Liver (tissue), 9 donors: ENCODE measurements around the gene ACACA. TPM values are rescaled to one million over a fixed set of nuclear protein-coding genes. Genes with fewer than 3 reads are reported as not detected.

Source experiments
- DNase-seq: peaks from one replicate; pipeline ENCODE4 v3.0.0-alpha.2; 2017; ENCODE audit warnings: low spot score
- H3K27ac ChIP-seq, 2 donors: one replicate each; pipeline ENCODE4 v1.7.0; 2013; ENCODE audit warnings: inconsistent platforms in 2 of 2, low read length in 2 of 2, control low read depth in 1 of 2, low read depth in 1 of 2, mild to moderate bottlenecking in 1 of 2
- H3K27me3 ChIP-seq, 4 donors: one replicate each; pipeline versions ENCODE4 v1.6.1 to v1.7.0; 2013; ENCODE audit warnings: low read length in 3 of 4, inconsistent platforms in 1 of 4, mild to moderate bottlenecking in 1 of 4, moderate library complexity in 1 of 4; ENCODE audit not compliant: control insufficient read depth in 4 of 4, insufficient read depth in 4 of 4
- H3K36me3 ChIP-seq, 4 donors: one replicate each; pipeline versions ENCODE4 v1.6.1 to v1.7.0; 2013; ENCODE audit warnings: low read length in 3 of 4, mild to moderate bottlenecking in 3 of 4, low read depth in 1 of 4, moderate library complexity in 1 of 4; ENCODE audit not compliant: control insufficient read depth in 4 of 4, insufficient read depth in 3 of 4
- H3K4me1 ChIP-seq, 4 donors: one replicate each; pipeline versions ENCODE4 v1.6.1 to v1.7.0; 2013; ENCODE audit warnings: low read length in 3 of 4, mild to moderate bottlenecking in 3 of 4, moderate library complexity in 1 of 4; ENCODE audit not compliant: control insufficient read depth in 4 of 4, insufficient read depth in 4 of 4
- H3K4me3 ChIP-seq, 3 donors: one replicate each; pipeline versions ENCODE4 v1.6.1 to v1.7.0; 2013; ENCODE audit warnings: low read length in 3 of 3, control low read depth in 1 of 3, low read depth in 1 of 3, mild to moderate bottlenecking in 1 of 3
- H3K9ac ChIP-seq, 2 donors: one replicate each; pipeline ENCODE4 v1.7.0; 2013; ENCODE audit warnings: low read length in 2 of 2, mild to moderate bottlenecking in 2 of 2, moderate library complexity in 2 of 2, control low read depth in 1 of 2, low read depth in 1 of 2
- H3K9me3 ChIP-seq, 4 donors: one replicate each; pipeline versions ENCODE4 v1.6.1 to v1.7.0; 2013; ENCODE audit warnings: low read length in 3 of 4; ENCODE audit not compliant: control insufficient read depth in 4 of 4
- ATF3 ChIP-seq: IDR thresholded peaks from 2 replicates; pipeline ENCODE4 v1.6.1; 2016; ENCODE audit warnings: antibody characterized with exemption
- CTCF ChIP-seq: fragments of 150-350 bp; IDR thresholded peaks from 2 replicates; pipeline ENCODE4 v1.5.1; 2017; ENCODE audit warnings: improper control_type of control experiment, low read depth, low read length; ENCODE audit not compliant: missing input control
- EGR1 ChIP-seq, 2 donors: IDR thresholded peaks; 2 replicates each; pipeline ENCODE4 v1.6.1; 2016 to 2018; ENCODE audit warnings: antibody characterized with exemption in 2 of 2, low read depth in 2 of 2
- FOXA1 ChIP-seq: IDR thresholded peaks from 2 replicates; pipeline ENCODE4 v1.6.1; 2016; ENCODE audit warnings: antibody characterized with exemption
- FOXA2 ChIP-seq: IDR thresholded peaks from 2 replicates; pipeline ENCODE4 v1.6.1; 2016; ENCODE audit warnings: antibody characterized with exemption
- GABPA ChIP-seq, 2 donors: IDR thresholded peaks in 1 of 2; conservative IDR thresholded peaks in 1 of 2; 2 replicates each; pipeline ENCODE4 v1.6.1; 2016; ENCODE audit warnings: antibody characterized with exemption in 2 of 2, mild to moderate bottlenecking in 1 of 2, moderate library complexity in 1 of 2
- HNF4A ChIP-seq, 2 donors: conservative IDR thresholded peaks; 2 replicates each; pipeline ENCODE4 v1.6.1; 2016; ENCODE audit warnings: antibody characterized with exemption in 2 of 2, mild to moderate bottlenecking in 2 of 2
- JUND ChIP-seq, 2 donors: IDR thresholded peaks; 2 replicates each; pipeline ENCODE4 v1.6.1; 2016; ENCODE audit warnings: antibody characterized with exemption in 2 of 2
- MAX ChIP-seq: IDR thresholded peaks from 2 replicates; pipeline ENCODE4 v1.6.1; 2016; ENCODE audit warnings: antibody characterized with exemption
- NR2F2 ChIP-seq: IDR thresholded peaks from 2 replicates; pipeline ENCODE4 v1.6.1; 2016; ENCODE audit warnings: antibody characterized with exemption
- RAD21 ChIP-seq, 2 donors: IDR thresholded peaks; 2 replicates each; pipeline ENCODE4 v1.6.1; 2016; ENCODE audit warnings: antibody characterized with exemption in 2 of 2, mild to moderate bottlenecking in 2 of 2
- REST ChIP-seq: IDR thresholded peaks from 2 replicates; pipeline ENCODE4 v1.6.1; 2016; ENCODE audit warnings: antibody characterized with exemption, mild to moderate bottlenecking
- RXRA ChIP-seq, 2 donors: IDR thresholded peaks; 2 replicates each; pipeline ENCODE4 v1.6.1; 2017 to 2018; ENCODE audit warnings: antibody characterized with exemption in 2 of 2, mild to moderate bottlenecking in 1 of 2
- SP1 ChIP-seq: IDR thresholded peaks from 2 replicates; pipeline ENCODE4 v1.6.1; 2018; ENCODE audit warnings: antibody characterized with exemption, mild to moderate bottlenecking
- TAF1 ChIP-seq: conservative IDR thresholded peaks from 2 replicates; pipeline ENCODE4 v1.6.1; 2016; ENCODE audit warnings: antibody characterized with exemption, mild to moderate bottlenecking
- YY1 ChIP-seq: IDR thresholded peaks from 2 replicates; pipeline ENCODE4 v1.6.1; 2016; ENCODE audit warnings: antibody characterized with exemption, mild to moderate bottlenecking
- ZBTB33 ChIP-seq: IDR thresholded peaks from 2 replicates; pipeline ENCODE4 v1.6.1; 2016; ENCODE audit warnings: antibody characterized with exemption
- WGBS: extraction: QIAGEN DNeasy Blood & Tissue Kit; methylation state at CpG from one replicate; pipeline ENCODE4 v1.1.7; 2013; 5-methylcytosine and 5-hydroxymethylcytosine counted together
- polyA plus RNA-seq, 2 donors: library from polyadenylated mRNA; stranded (reverse) in 1 of 2; unstranded in 1 of 2; fragments of 200-250 nt in 1 of 2; fragments of >200 nt in 1 of 2; fragmentation: Nextera tagmentation in 1 of 2; extraction: Ambion mirVana in 1 of 2; gene quantifications; one replicate each; pipeline versions ENCODE4 v1.2.1 to v1.2.3, GENCODE V29; 2013 to 2015
- total RNA-seq, 2 donors: library from RNA; depleted of rRNA; stranded (reverse); fragments of >200 nt; gene quantifications; one replicate each; pipeline ENCODE4 v1.2.3, GENCODE V29; 2014
- donor health status: healthy.
- donor health status: healthy.
- donor health status: healthy.
- donor health status: healthy.
- donor health status: healthy.

ACACA gene
- total and polyA plus RNA-seq, 4 donors, result 14.8 to 49.5 (median 31.2) TPM

- TF ChIP-seq EGR1 (IDR thresholded peaks at IDR 0.05; ENCODE audit: low read depth in 2 of 2) (no peak), TAF1 (no peak), FOXA2 (no peak), ATF3 (no peak), RAD21 (IDR thresholded peaks at IDR 0.05) (no peak), YY1 (no peak)
- Histone ChIP-seq H3K27me3 (no peaks in the 10 kb centered on the region), H3K9me3 (no peaks in the 10 kb centered on the region), H3K36me3 (peaks cover 0 to 5% (median under 1%) of the 10 kb centered on the region in 4 donors), H3K27ac (no peak overlapping the region), H3K4me1 (no peaks in the 10 kb centered on the region), H3K4me3 (no peak overlapping the region), H3K9ac (no peak overlapping the region)
- no peak for DNase-seq
These were observed 364.7 kb downstream of the ACACA start for GRCh38 chr17:37041932-37042331.

GRCh38 chr17:37039269-37039668, 367.4 kb downstream of the ACACA start:
- no peak overlapping the region for H3K4me3 ChIP-seq
- no peaks in the 10 kb centered on the region for H3K4me1 ChIP-seq
- no peak for DNase-seq
- TF ChIP-seq SP1, result no peak
- TF ChIP-seq YY1, result no peak
- TF ChIP-seq FOXA2, result no peak
- no peak for TF ChIP-seq REST
- no peak for TF ChIP-seq HNF4A (conservative IDR thresholded peaks at IDR 0.05)
- TF ChIP-seq NR2F2, result no peak
- no peak for TF ChIP-seq FOXA1
- TF ChIP-seq RXRA (IDR thresholded peaks at IDR 0.05), result no peak
- TF ChIP-seq RAD21 (IDR thresholded peaks at IDR 0.05), result no peak
- TF ChIP-seq JUND (IDR thresholded peaks at IDR 0.05), result no peak
- no peak for TF ChIP-seq MAX
- TF ChIP-seq ZBTB33, result no peak
- no peak for TF ChIP-seq TAF1
- no peak for TF ChIP-seq CTCF
- TF ChIP-seq GABPA (IDR thresholded peaks at IDR 0.05 in 1 of 2, conservative IDR thresholded peaks at IDR 0.05 in 1 of 2), result no peak
- WGBS, result 93% methylated on average over 6 of the region's 6 CpGs
- H3K9ac ChIP-seq, result no peak overlapping the region
- peaks cover 0 to 5% (median under 1%) of the 10 kb centered on the region in 4 donors for H3K36me3 ChIP-seq
- H3K27ac ChIP-seq, result no peak overlapping the region
- no peaks in the 10 kb centered on the region for H3K9me3 ChIP-seq
- H3K27me3 ChIP-seq, result no peaks in the 10 kb centered on the region
